GM12872 (cell line): ENCODE measurements around the gene CHST11.

Source experiments
- TF ChIP-seq, protein P1 (sequence below): IDR thresholded peaks from 3 replicates; pipeline ENCODE4 v1.5.1; 2011; ENCODE audit warnings: low read depth, mild to moderate bottlenecking, low read length, moderate library complexity; ENCODE audit not compliant: insufficient read depth

CHST11 gene

DNA sequence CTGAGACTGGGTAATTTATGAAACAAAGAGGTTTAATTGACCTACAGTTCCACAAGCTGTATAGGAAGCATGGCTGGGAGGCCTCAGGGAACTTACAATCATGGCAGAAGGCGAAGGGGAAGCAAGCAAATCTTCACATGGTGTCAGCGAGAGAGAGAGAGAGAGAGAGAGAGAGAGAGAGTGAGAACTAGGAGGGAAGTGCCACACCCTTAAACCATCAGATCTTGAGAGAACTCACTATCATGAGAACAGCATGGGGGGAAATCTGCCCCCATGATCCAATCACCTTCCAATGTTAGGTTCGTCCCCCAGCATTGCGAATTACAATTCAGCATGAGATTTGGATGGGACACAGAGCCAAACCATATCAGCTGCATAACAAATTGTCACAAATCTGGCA, 96.7 kb downstream of the CHST11 start:
- TF ChIP-seq, protein P1, sequence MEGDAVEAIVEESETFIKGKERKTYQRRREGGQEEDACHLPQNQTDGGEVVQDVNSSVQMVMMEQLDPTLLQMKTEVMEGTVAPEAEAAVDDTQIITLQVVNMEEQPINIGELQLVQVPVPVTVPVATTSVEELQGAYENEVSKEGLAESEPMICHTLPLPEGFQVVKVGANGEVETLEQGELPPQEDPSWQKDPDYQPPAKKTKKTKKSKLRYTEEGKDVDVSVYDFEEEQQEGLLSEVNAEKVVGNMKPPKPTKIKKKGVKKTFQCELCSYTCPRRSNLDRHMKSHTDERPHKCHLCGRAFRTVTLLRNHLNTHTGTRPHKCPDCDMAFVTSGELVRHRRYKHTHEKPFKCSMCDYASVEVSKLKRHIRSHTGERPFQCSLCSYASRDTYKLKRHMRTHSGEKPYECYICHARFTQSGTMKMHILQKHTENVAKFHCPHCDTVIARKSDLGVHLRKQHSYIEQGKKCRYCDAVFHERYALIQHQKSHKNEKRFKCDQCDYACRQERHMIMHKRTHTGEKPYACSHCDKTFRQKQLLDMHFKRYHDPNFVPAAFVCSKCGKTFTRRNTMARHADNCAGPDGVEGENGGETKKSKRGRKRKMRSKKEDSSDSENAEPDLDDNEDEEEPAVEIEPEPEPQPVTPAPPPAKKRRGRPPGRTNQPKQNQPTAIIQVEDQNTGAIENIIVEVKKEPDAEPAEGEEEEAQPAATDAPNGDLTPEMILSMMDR, result no peak

DNA sequence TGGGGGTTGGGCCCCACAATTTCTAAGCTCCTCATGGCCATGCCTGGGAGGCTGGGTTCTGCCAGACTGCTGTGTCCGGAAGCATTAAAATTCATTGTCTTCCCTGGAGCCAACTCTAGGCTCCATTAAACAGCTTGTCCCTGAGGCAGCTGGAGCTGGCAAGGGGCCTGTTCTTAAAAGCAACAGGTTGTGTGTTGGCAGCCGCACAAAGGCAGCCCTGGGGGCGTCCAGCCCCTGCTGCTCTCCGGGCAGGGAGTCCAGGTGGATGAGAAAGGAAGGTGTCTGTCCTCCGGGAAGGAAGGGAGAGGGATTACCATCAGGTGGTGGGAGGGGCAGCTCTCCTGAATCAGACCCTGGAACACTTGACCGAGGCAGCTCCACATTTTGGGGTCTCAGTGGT, 98.9 kb downstream of the CHST11 start:
- TF ChIP-seq, protein P1, result no peak

DNA sequence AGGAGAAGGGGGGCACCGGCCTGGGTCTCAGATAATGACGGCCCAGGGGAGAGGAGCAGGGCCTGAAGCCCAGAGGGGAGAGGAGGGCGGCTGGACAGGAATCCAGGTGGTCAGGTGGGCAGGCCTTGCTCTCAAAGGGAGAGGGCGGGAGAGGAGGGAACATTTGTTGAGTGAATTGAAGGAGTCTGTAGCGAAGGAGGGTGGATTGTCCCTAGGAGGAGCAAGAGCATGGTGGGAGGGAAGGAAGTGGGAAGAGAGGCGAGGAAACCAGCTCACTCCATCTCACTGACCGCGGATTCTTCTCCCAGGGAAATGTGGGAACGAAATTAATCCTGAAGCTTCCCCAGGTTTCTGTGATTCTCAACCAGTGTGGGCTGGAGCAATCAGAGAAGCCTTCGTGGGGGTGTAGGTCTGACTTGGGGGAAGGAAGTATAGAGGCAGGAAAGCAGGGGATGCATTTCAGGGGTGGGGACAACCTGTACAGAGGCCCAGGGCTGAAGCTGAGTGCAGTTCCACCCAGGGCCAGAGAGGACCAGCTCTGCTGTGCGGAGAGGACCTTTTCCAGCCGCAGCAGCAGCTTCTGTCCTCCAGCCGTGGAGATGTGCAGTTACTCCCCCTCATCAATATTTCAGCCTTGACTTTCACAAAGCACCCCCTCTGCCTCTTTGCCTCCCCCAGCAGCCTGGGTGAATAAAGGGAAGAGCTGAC, 100.9 kb downstream of the CHST11 start:
- TF ChIP-seq, protein P1, result no peak

DNA sequence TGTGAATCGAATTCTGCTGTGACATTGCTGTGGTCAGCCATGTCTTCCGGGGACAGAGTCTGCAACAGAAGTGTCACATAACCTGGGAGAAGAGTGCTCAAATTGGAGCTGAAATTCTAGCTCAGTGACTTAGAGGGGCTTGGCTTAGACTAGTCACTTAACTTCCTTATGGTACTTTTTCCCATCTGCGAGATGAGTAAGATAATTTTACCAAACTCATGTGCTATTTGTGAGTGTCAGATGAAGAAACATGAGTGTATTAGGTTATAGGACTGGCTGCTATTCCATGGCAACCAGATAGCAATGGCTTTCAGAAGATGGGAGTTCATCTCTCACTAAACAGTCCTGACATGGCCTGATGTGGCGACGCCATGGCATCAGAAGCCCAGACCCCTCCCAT, 104.1 kb downstream of the CHST11 start:
- TF ChIP-seq, protein P1, result no peak

DNA sequence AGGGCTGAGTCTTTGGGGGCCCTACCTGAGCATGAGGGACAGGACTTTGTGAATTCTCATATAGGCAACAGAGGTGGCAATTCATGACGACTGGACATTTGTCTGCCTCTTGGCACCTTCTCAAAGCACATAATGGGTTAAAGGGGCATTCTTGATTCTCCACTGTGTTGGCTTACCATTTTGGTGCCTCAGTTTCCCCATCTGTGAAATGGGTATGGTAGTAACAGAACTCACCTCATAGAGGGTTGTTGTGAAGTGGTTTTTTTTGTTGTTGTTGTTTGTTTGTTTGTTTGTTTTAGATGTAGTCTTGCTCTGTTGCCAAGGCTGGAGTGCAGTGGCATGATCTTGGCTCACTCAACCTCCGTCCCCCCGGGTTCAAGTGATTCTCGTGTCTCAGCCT, 106.0 kb downstream of the CHST11 start:
- TF ChIP-seq, protein P1, result no peak

DNA sequence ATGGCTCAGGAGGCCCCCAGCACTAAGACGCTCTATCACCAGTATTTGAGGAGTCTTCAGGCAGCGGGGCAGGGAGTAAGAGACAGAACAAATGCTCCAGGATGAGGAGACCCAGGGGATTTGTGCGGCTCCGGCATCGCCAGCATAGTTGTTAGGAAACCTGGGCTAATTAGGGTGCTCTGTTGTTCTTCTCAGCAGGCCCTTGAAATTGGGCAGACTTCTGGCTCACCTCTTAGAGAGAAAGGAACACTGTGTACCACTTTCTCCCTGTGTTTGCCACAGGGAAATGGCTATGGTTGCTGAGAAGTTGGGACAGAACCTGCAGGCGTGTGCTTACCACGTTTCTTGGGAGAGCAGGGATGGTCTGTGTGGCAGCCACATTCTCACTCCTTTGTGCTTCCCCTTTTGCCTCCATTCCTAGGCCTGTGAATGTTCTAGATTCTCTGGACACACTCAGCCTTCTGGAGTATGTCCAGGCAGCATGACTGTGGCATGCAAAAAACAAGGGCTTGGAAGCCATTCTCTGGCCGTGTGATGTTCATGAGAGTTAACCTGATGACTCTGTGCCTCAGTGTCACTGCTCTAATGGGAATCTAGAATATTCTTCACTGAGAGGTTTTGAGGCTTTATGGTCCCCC, 109.0 kb downstream of the CHST11 start:
- TF ChIP-seq, protein P1, result no peak

DNA sequence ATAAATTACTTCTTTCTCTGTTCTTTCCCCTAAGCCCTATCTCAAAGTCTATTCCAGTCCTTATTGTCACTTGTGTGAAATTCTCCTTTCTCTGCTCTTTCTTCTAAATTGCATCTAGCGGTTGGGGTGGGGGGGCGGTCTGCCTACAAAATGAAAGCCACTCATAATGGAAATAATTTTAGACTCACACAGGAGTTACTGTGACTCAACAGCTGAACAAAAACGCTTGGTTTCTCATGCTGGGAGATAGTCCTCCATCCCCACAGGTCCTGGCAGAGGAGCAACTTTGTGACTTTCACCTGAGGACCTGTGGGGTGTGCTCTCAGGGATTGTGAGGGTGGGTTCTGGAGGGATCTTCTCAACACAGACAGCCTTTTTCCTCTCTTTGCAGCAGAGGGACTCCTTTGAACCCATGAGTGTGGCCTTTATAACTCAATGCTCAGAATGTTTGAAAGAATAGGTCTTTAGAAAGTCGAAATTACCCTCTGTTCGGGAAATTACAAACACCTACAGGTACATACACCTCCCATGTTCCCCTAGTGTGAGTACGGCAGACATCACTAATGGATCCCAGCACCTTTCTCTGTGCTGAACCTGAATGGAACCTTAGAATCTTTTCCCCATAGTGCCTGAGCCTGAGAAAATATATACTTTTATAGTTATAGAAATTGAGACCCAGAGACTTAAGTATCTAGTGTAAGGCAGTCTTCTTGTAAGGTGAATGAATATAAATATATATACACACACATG, 109.7 kb downstream of the CHST11 start:
- TF ChIP-seq, protein P1, result no peak
